ENCODE results near the gene FDCSP. TPM values are rescaled to one million over a fixed set of nuclear protein-coding genes. Genes with fewer than 3 reads are reported as not detected.

FDCSP gene
- total RNA-seq (not detected), polyA plus RNA-seq (not detected)
- long read RNA-seq, donor 1: 0 reads
- long read RNA-seq, donor 2: 0 reads

GRCh38 chr4:70225824-70226223 is at the start of gene FDCSP:
Gene FDCSP, plus strand, starts transcription at chr4:70226124. Its CDS starts 5,071 bp downstream, at chr4:70231195.
- DNase-seq: no peak
- Histone ChIP-seq H3K9me3 (ENCODE audit: control insufficient read depth, low read length) (no peaks in the 10 kb centered on the region), H3K4me1 (ENCODE audit: control insufficient read depth in 1 of 2, insufficient read depth in 2 of 2, low read length in 2 of 2) (no peaks in the 10 kb centered on the region), H3K27me3 (ENCODE audit: control insufficient read depth in 1 of 2, insufficient read depth in 2 of 2, low read length in 1 of 2) (no peaks in the 10 kb centered on the region), H3K4me3 (ENCODE audit: low read length in 2 of 2) (no peak within 1 kb of the TSS), H3K27ac (ENCODE audit: low read depth in 1 of 2, low read length in 2 of 2) (no peak within 1 kb of the TSS), H3K36me3 (ENCODE audit: control insufficient read depth in 1 of 2, insufficient read depth in 2 of 2, low read length in 1 of 2) (no peaks in the 10 kb centered on the region)
- WGBS, 2 donors: 62 to 70% methylated on average over 2 of the region's 2 CpGs
- ATAC-seq (ENCODE audit: low FRiP score): no peak
- intact Hi-C loops (cut with DNase I): no loop called here

GRCh38 chr4:70177090-70177489 is 48.8 kb upstream of the FDCSP start:
- peaks cover 0 to 3% of the 10 kb centered on the region in 2 donors for H3K27me3 ChIP-seq (ENCODE audit: control insufficient read depth in 1 of 2, insufficient read depth in 2 of 2, low read length in 1 of 2)
- H3K4me3 ChIP-seq (ENCODE audit: low read length in 2 of 2): no peak overlapping the region
- no peaks in the 10 kb centered on the region for H3K36me3 ChIP-seq (ENCODE audit: control insufficient read depth in 1 of 2, insufficient read depth in 2 of 2, low read length in 1 of 2)
- WGBS, 2 donors: 68 to 74% methylated on average over 5 of the region's 5 CpGs
- intact Hi-C loops (cut with DNase I): no loop called here
- DNase-seq (no peak), ATAC-seq (ENCODE audit: low FRiP score) (no peak)
- H3K4me1 ChIP-seq (ENCODE audit: control insufficient read depth in 1 of 2, insufficient read depth in 2 of 2, low read length in 2 of 2): no peaks in the 10 kb centered on the region
- peaks cover 4% of the 10 kb centered on the region for H3K9me3 ChIP-seq (ENCODE audit: control insufficient read depth, low read length)
- H3K27ac ChIP-seq (ENCODE audit: low read depth in 1 of 2, low read length in 2 of 2): no peak overlapping the region

GRCh38 chr4:70178075-70178660 is 47.8 kb upstream of the FDCSP start:
- ATAC-seq (ENCODE audit: low FRiP score) (no peak), DNase-seq (no peak)
- H3K4me1 ChIP-seq (ENCODE audit: control insufficient read depth in 1 of 2, insufficient read depth in 2 of 2, low read length in 2 of 2): no peaks in the 10 kb centered on the region
- WGBS, 2 donors: 74 to 77% methylated on average over 5 of the region's 5 CpGs
- no peak overlapping the region for H3K27ac ChIP-seq (ENCODE audit: low read depth in 1 of 2, low read length in 2 of 2)
- H3K36me3 ChIP-seq (ENCODE audit: control insufficient read depth in 1 of 2, insufficient read depth in 2 of 2, low read length in 1 of 2): no peaks in the 10 kb centered on the region
- no peak overlapping the region for H3K4me3 ChIP-seq (ENCODE audit: low read length in 2 of 2)
- H3K9me3 ChIP-seq (ENCODE audit: control insufficient read depth, low read length): peaks cover 4% of the 10 kb centered on the region
- H3K27me3 ChIP-seq (ENCODE audit: control insufficient read depth in 1 of 2, insufficient read depth in 2 of 2, low read length in 1 of 2): peaks cover 0 to 3% of the 10 kb centered on the region in 2 donors
- intact Hi-C loops (cut with DNase I): no loop called here

GRCh38 chr4:70179811-70180210 is 46.1 kb upstream of the FDCSP start:
- intact Hi-C loops (cut with DNase I): no loop called here
- Histone ChIP-seq H3K4me1 (ENCODE audit: control insufficient read depth in 1 of 2, insufficient read depth in 2 of 2, low read length in 2 of 2) (no peaks in the 10 kb centered on the region), H3K36me3 (ENCODE audit: control insufficient read depth in 1 of 2, insufficient read depth in 2 of 2, low read length in 1 of 2) (no peaks in the 10 kb centered on the region), H3K9me3 (ENCODE audit: control insufficient read depth, low read length) (peaks cover 4% of the 10 kb centered on the region), H3K27me3 (ENCODE audit: control insufficient read depth in 1 of 2, insufficient read depth in 2 of 2, low read length in 1 of 2) (peaks cover 0 to 3% of the 10 kb centered on the region in 2 donors), H3K4me3 (ENCODE audit: low read length in 2 of 2) (no peak overlapping the region), H3K27ac (ENCODE audit: low read depth in 1 of 2, low read length in 2 of 2) (no peak overlapping the region)
- WGBS, 2 donors: 73 to 80% methylated on average over 2 of the region's 2 CpGs
- ATAC-seq (ENCODE audit: low FRiP score) (no peak), DNase-seq (no peak)

- ATAC-seq (ENCODE audit: low FRiP score) (no peak), DNase-seq (no peak)
- H3K4me1 ChIP-seq (ENCODE audit: control insufficient read depth in 1 of 2, insufficient read depth in 2 of 2, low read length in 2 of 2): no peaks in the 10 kb centered on the region
- WGBS, 2 donors: 71 to 79% methylated on average over 1 of the region's 1 CpG
- H3K27me3 ChIP-seq (ENCODE audit: control insufficient read depth in 1 of 2, insufficient read depth in 2 of 2, low read length in 1 of 2): peaks cover 0 to 4% of the 10 kb centered on the region in 2 donors
- H3K4me3 ChIP-seq (ENCODE audit: low read length in 2 of 2): no peak overlapping the region
- intact Hi-C loops (cut with DNase I): no loop called here
- peaks cover 4% of the 10 kb centered on the region for H3K9me3 ChIP-seq (ENCODE audit: control insufficient read depth, low read length)
- H3K27ac ChIP-seq (ENCODE audit: low read depth in 1 of 2, low read length in 2 of 2): no peak overlapping the region
- no peaks in the 10 kb centered on the region for H3K36me3 ChIP-seq (ENCODE audit: control insufficient read depth in 1 of 2, insufficient read depth in 2 of 2, low read length in 1 of 2)
Observed at GRCh38 chr4:70181864-70182263, 44.1 kb upstream of the FDCSP start.

GRCh38 chr4:70182517-70183167 is 43.3 kb upstream of the FDCSP start:
- ATAC-seq (ENCODE audit: low FRiP score) (no peak), DNase-seq (no peak)
- intact Hi-C loops (cut with DNase I): no loop called here
- WGBS, 2 donors: 9 to 15% methylated on average over 2 of the region's 2 CpGs
- H3K4me1 ChIP-seq (ENCODE audit: control insufficient read depth in 1 of 2, insufficient read depth in 2 of 2, low read length in 2 of 2): no peaks in the 10 kb centered on the region
- H3K36me3 ChIP-seq (ENCODE audit: control insufficient read depth in 1 of 2, insufficient read depth in 2 of 2, low read length in 1 of 2): no peaks in the 10 kb centered on the region
- H3K9me3 ChIP-seq (ENCODE audit: control insufficient read depth, low read length): peaks cover 2% of the 10 kb centered on the region
- H3K4me3 ChIP-seq (ENCODE audit: low read length in 2 of 2): no peak overlapping the region
- H3K27me3 ChIP-seq (ENCODE audit: control insufficient read depth in 1 of 2, insufficient read depth in 2 of 2, low read length in 1 of 2): peaks cover 0 to 4% of the 10 kb centered on the region in 2 donors
- H3K27ac ChIP-seq (ENCODE audit: low read depth in 1 of 2, low read length in 2 of 2): no peak overlapping the region

- no peak overlapping the region for H3K27ac ChIP-seq (ENCODE audit: low read depth in 1 of 2, low read length in 2 of 2)
- no peak for ATAC-seq (ENCODE audit: low FRiP score)
- 61 to 63% methylated on average over 6 of the region's 6 CpGs for WGBS, 2 donors
- peaks cover 2% of the 10 kb centered on the region for H3K9me3 ChIP-seq (ENCODE audit: control insufficient read depth, low read length)
- no peak for DNase-seq
- no peak overlapping the region for H3K4me3 ChIP-seq (ENCODE audit: low read length in 2 of 2)
- no peaks in the 10 kb centered on the region for H3K36me3 ChIP-seq (ENCODE audit: control insufficient read depth in 1 of 2, insufficient read depth in 2 of 2, low read length in 1 of 2)
- intact Hi-C loops (cut with DNase I): no loop called here
- no peaks in the 10 kb centered on the region for H3K4me1 ChIP-seq (ENCODE audit: control insufficient read depth in 1 of 2, insufficient read depth in 2 of 2, low read length in 2 of 2)
- H3K27me3 ChIP-seq (ENCODE audit: control insufficient read depth in 1 of 2, insufficient read depth in 2 of 2, low read length in 1 of 2): peaks cover 0 to 4% of the 10 kb centered on the region in 2 donors
Observed at GRCh38 chr4:70183168-70183939, 42.6 kb upstream of the FDCSP start.

GRCh38 chr4:70183940-70184246 is 42.0 kb upstream of the FDCSP start:
- peaks cover 0 to 4% of the 10 kb centered on the region in 2 donors for H3K27me3 ChIP-seq (ENCODE audit: control insufficient read depth in 1 of 2, insufficient read depth in 2 of 2, low read length in 1 of 2)
- H3K4me1 ChIP-seq (ENCODE audit: control insufficient read depth in 1 of 2, insufficient read depth in 2 of 2, low read length in 2 of 2): no peaks in the 10 kb centered on the region
- WGBS, 2 donors: 79 to 83% methylated on average over 1 of the region's 1 CpG
- no peak for ATAC-seq (ENCODE audit: low FRiP score)
- no peak for DNase-seq
- H3K9me3 ChIP-seq (ENCODE audit: control insufficient read depth, low read length): peaks cover 2% of the 10 kb centered on the region
- H3K36me3 ChIP-seq (ENCODE audit: control insufficient read depth in 1 of 2, insufficient read depth in 2 of 2, low read length in 1 of 2): no peaks in the 10 kb centered on the region
- intact Hi-C loops (cut with DNase I): no loop called here
- H3K27ac ChIP-seq (ENCODE audit: low read depth in 1 of 2, low read length in 2 of 2): no peak overlapping the region
- H3K4me3 ChIP-seq (ENCODE audit: low read length in 2 of 2): no peak overlapping the region

Measured in aorta (tissue), 5 donors.